NCI-H82 treated with DMSO at 0.1 percent for 48 hours (cell line): ENCODE results near the gene SOWAHC.

Experiments used
- DNase-seq: peaks from one replicate; lab custom pipeline; 2025; ENCODE audit not compliant: unreplicated experiment; lab: John Stamatoyannopoulos, UW

The SOWAHC gene

DNA sequence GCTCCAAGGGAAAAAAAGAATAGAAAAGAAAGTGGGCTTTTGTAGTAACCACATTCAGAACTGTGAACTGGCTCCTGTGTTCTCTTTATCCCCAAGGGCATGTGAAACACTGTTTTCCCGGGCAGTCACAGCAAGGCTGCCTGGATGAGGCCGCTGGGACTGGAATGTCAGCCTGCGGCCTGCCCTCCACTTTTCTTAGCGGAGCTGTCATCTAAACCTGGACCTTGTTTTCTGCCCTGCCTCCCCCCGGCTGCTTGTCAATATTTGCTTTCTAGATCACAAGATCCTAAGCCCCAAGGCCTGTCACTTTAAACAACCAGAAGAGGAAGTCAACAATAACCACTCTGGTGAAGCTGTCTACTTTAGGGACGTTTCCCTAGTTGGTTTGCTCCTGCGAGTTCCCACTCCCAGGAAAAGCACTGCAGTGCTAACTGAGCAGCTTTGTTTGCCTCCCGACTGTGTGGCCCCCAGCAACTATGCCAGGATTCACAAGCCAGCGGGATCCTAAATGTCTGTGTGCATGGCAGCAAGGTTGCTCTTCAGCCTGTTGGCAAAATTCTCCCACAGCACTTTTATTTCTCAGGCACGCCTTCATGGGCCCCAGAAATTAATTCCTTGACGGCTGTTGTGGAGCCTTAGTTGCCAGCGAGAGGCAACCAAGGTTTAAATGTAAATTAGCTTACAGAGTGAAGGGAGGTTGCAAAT, 30.6 kb downstream of the SOWAHC start:
- DNase-seq, result no peak

- DNase-seq, result no peak
Measured at GRCh38 chr2:109645412-109646184, 31.4 kb downstream of the SOWAHC start.

GRCh38 chr2:109646961-109647360, 32.8 kb downstream of the SOWAHC start:
- no peak for DNase-seq

GRCh38 chr2:109647636-109648035, 33.5 kb downstream of the SOWAHC start:
- no peak for DNase-seq

DNA sequence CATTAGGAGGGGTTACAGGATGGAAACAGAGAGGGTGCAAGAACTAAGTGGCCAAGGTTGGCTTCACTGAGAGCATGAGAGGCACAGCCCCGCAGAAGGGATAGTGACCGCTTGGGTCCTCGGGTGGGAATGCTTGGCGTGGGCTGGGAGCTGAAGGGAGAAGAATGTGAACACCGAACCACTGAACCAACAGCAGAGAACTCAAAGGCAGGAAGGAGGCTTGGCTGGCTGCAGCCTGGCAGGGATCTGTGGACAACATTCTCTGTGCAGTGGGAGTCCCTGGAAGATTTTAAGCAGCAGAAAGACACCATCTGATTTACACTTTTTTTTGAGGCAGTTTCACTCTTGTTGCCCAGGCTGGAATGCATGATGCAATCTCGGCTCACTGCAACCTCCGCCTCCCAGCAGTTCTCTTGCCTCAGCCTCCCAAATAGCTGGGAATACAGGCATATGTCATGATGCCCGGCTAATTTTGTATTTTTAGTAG, 33.9 kb downstream of the SOWAHC start:
- no peak for DNase-seq

DNA sequence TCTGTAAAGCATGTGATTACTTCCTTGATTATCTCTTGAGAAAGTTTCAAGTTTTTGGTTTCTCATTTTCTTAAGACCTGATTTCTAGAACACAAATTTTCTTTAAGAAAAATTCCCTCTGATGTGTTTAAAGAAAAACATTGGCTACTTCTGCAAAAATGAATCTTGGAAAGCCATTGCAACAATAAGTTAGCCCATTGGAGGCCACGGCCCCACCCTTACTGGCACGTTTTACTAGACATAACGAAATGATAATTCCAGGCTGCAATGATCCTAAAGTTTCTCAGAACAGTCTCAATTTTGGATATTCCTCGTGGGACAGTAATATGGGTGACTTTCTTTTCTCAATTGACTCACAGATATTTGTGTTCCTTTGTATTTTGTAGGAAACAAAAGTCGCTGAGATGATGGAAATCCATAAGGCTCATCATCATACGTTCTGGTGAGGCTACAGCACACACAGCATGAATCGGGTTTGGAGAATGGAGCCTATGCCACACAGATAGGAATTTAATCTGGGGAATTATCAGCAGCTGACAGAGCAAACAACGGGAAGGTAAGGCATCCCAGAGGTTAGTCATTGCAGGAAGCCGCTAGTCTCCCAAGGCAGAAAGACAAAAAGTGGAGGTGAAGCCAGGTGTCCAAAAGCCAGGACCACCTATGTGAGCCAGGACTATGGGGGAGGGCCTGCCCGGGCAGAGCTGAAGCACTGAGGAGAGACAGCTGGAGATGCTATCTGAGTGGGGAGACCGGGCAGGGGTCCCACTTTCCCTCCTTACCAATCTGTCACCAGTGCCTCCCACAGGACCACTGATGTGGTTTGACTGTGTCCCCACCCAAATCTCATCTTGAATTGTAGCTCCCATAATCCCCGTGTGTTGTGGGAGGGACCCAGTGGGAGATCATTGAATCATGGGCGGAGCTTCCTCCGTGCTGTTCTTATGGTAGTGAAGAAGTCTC, 35.9 kb downstream of the SOWAHC start:
- DNase-seq, result no peak

DNA sequence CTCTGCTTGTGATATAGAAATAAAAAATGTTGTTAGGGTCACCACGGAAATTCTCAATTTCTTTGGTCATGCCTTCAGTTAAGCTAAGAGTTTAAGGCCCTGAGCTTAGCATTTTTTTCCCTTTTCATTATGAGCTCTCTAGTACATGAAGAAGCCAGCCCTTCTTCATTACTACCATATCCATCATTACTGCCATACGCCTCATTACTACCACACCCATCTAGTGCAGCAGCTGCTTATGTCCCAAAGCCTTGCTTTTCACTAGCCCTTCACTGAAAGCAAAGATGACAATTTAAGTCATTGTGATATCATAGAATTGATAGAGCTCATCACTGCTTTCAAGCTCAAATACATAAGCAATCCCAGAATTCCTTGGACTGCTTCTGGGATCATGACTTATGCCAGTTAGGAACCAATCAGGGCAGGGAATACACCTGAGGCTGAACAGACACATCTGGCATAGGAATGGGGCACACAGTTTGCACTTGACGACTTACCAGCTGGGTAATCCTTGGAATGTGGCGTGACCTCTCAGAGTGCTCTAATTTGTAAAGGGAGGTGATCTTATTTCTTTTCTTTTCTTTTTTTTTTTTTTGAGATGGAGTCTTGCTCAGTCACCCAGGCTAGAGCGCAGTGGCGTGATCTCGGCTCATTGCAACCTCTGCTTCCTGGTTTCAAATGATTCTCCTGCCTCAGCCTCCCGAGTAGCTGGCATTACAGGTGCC, 40.3 kb downstream of the SOWAHC start:
- DNase-seq, result no peak

- no peak for DNase-seq
Measured at GRCh38 chr2:109655287-109655686, 41.1 kb downstream of the SOWAHC start.

- peak; percentile 18 for DNase-seq
Measured at GRCh38 chr2:109659396-109660045, 45.4 kb downstream of the SOWAHC start.

- DNase-seq, result no peak
Measured at GRCh38 chr2:109660046-109660860, 46.1 kb downstream of the SOWAHC start.

DNA sequence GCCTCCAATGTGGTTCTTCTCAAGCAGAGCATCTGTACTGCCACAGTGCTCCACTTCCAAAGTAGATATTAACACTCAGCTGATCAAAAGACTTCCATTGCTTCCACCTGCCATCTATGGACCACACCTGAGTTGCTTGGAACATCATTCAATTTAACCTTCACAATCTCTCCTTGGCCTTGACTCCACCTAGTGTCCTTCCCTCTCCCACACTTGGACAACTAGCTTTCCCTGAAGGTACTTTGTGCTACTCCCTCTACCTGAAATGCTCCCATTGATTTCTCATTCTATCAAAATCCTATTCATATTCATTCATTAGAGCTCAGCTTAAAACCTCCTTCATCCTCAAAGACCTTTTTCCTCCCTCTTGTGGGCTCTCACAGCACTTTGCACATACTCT, 48.7 kb downstream of the SOWAHC start:
- DNase-seq, result no peak

- peak; percentile 38 for DNase-seq
Measured at GRCh38 chr2:109663721-109664120, 49.6 kb downstream of the SOWAHC start.

GRCh38 chr2:109666466-109666865, 52.3 kb downstream of the SOWAHC start:
- DNase-seq, result no peak
